ENCODE data around the gene PHAF1. TPM values are rescaled to one million over a fixed set of nuclear protein-coding genes. Genes with fewer than 3 reads are reported as not detected.

PHAF1 gene
- total and polyA plus RNA-seq, 2 of the 8 experiments (the other 6 are each of a cell fraction or from before 2014, with no cell fraction given), result 18.6 to 26.4 TPM

GRCh38 chr16:67169642-67170167 is 60.0 kb downstream of the PHAF1 start:
- Histone ChIP-seq H4K20me1 (replicated peaks in 1 of 2; ENCODE audit: control insufficient read depth in 1 of 2, insufficient read depth in 2 of 2, low read length in 2 of 2) (peaks cover 2 to 18% of the 10 kb centered on the region in 2 experiments), H3K4me2 (ENCODE audit: insufficient read depth in 1 of 2, low read depth in 2 of 2, low read length in 2 of 2) (peak overlapping the region; percentile 79 to 89), H3K4me1 (replicated peaks in 1 of 4; ENCODE audit: control insufficient read depth in 3 of 4, insufficient read depth in 4 of 4, low read length in 3 of 4) (peaks cover 0 to 43% (median 33%) of the 10 kb centered on the region in 4 experiments; a peak in 6 of 7 replicates), H3K9me3 (ENCODE audit: insufficient read depth in 2 of 2, low read depth in 1 of 2, low read length in 1 of 2) (no peaks in the 10 kb centered on the region), H3K36me3 (ENCODE audit: control insufficient read depth in 2 of 4, insufficient read depth in 4 of 4, low read length in 3 of 4) (peaks cover 0 to 1% (median 0%) of the 10 kb centered on the region in 4 experiments; a peak in 1 of 8 replicates), H2BK20ac (ENCODE audit: low read length) (no peak overlapping the region), H2AFZ (ENCODE audit: low read length) (no peak overlapping the region), H3K79me2 (ENCODE audit: control insufficient read depth in 1 of 2, insufficient read depth in 2 of 2, low read length in 2 of 2) (no peaks in the 10 kb centered on the region), H3K23ac (ENCODE audit: insufficient read length) (no peak overlapping the region), H3K14ac (ENCODE audit: insufficient read length) (no peak overlapping the region), H3K4me3 (ENCODE audit: extremely low read depth in 1 of 4, insufficient read depth in 2 of 4, low read depth in 3 of 4, low read length in 4 of 4) (peak overlapping the region; percentile 17 to 65 (median 50)), H2BK15ac (ENCODE audit: low read length) (peak overlapping the region; percentile 81; the same call in 1 of the 2 replicates), H3K27ac (ENCODE audit: low read depth, low read length) (no peak overlapping the region), H3K79me1 (ENCODE audit: low read depth, low read length) (peaks cover 2% of the 10 kb centered on the region; the same call in 1 of the 2 replicates), H3K23me2 (ENCODE audit: low read depth, low read length) (peaks cover 21% of the 10 kb centered on the region), H2BK5ac (ENCODE audit: low read depth, low read length) (no peak overlapping the region), H3K27me3 (replicated peaks in 1 of 4; ENCODE audit: control insufficient read depth in 3 of 4, extremely low read depth in 1 of 4, insufficient read depth in 3 of 4, low read length in 3 of 4) (peaks cover 77 to 97% (median 95%) of the 10 kb centered on the region in 4 experiments), H2BK12ac (ENCODE audit: low read depth, low read length) (0 out of 2 replicates have a peak overlapping the region, but pooled peaks have one; percentile 71), H2BK120ac (replicated peaks; ENCODE audit: low read depth, low read length) (no peak overlapping the region), H2AK5ac (ENCODE audit: low read depth, low read length) (no peak overlapping the region), H3K56ac (replicated peaks; ENCODE audit: insufficient read length, low read depth, low read length) (peak overlapping the region; percentile 34), H3K18ac (ENCODE audit: extremely low read depth, low read length) (peak overlapping the region; percentile 68), H4K5ac (ENCODE audit: insufficient read length, low read depth, low read length) (no peak overlapping the region), H3K4ac (replicated peaks; ENCODE audit: insufficient read length, low read depth, low read length) (no peak overlapping the region), H4K91ac (replicated peaks; ENCODE audit: insufficient read length, low read length) (no peak overlapping the region), H3K9ac (replicated peaks in 1 of 4; ENCODE audit: extremely low read depth in 1 of 4, low read depth in 3 of 4, low read length in 3 of 4) (no peak overlapping the region), H4K8ac (ENCODE audit: extremely low read depth, insufficient read depth, low read length) (peak overlapping the region; percentile 70; the same call in 1 of the 2 replicates)
- ChIA-PET POLR2A (ENCODE audit: partially characterized antibody) (interaction anchor here (0.7 to 2.7 kb wide), 6 partner anchors 9 to 793 kb away, joined by 3 to 11 read pairs (median 4); partner anchors contain the start of genes FBXL8 and TRADD), CTCF (ENCODE audit: partially characterized antibody) (interaction anchor here (0.7 to 19.3 kb wide), 27 partner anchors 8 to 257 kb away, joined by 3 to 291 read pairs (median 4); partner anchors contain the start of genes B3GNT9, CES3, ELMO3 and EXOC3L1)
- 1% methylated on average over 24 of the region's 24 CpGs; no CpG with 5 or more reads in 1 of the 2 experiments for WGBS, 2 experiments (ENCODE audit: extremely low coverage in 1 of 2, insufficient coverage in 1 of 2, insufficient read length in 1 of 2, insufficient replicate concordance in 2 of 2, low coverage in 1 of 2, low lambda C conversion rate in 2 of 2, missing lambda C conversion rate in 1 of 2)
- FAIRE-seq (no peak), DNase-seq (ENCODE audit: low read depth in 1 of 2, low spot score in 2 of 2) (peak in 1 of 2 experiments; percentile 95)
- TF ChIP-seq CTBP2 (IDR thresholded peaks at IDR 0.05; ENCODE audit: borderline replicate concordance, insufficient read depth, insufficient read length, low read length) (peak; percentile 62), YY1 (IDR thresholded peaks at IDR 0.05; ENCODE audit: low read depth, low read length) (peak; percentile 58; the same call in 1 of the 2 replicates), GABPA (IDR thresholded peaks at IDR 0.05; ENCODE audit: borderline replicate concordance, insufficient read depth, low read length) (peak; percentile 42; the same call in 1 of the 2 replicates), KDM1A (IDR thresholded peaks at IDR 0.05; ENCODE audit: borderline replicate concordance, low read length) (no peak), SIN3A (conservative IDR thresholded peaks at IDR 0.05 in 1 of 2, IDR thresholded peaks at IDR 0.05 in 1 of 2; ENCODE audit: low read depth in 1 of 2, low read length in 2 of 2) (0 out of 4 replicates have a peak, but pooled peaks have one; percentile 32 to 54), RBBP5 (IDR thresholded peaks at IDR 0.05; ENCODE audit: borderline replicate concordance, low read depth, low read length) (no peak), ZNF274 (IDR thresholded peaks at IDR 0.05; ENCODE audit: borderline replicate concordance, extremely low read depth, low read length) (no peak)
- TF ChIP-seq, protein P1, sequence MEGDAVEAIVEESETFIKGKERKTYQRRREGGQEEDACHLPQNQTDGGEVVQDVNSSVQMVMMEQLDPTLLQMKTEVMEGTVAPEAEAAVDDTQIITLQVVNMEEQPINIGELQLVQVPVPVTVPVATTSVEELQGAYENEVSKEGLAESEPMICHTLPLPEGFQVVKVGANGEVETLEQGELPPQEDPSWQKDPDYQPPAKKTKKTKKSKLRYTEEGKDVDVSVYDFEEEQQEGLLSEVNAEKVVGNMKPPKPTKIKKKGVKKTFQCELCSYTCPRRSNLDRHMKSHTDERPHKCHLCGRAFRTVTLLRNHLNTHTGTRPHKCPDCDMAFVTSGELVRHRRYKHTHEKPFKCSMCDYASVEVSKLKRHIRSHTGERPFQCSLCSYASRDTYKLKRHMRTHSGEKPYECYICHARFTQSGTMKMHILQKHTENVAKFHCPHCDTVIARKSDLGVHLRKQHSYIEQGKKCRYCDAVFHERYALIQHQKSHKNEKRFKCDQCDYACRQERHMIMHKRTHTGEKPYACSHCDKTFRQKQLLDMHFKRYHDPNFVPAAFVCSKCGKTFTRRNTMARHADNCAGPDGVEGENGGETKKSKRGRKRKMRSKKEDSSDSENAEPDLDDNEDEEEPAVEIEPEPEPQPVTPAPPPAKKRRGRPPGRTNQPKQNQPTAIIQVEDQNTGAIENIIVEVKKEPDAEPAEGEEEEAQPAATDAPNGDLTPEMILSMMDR (IDR thresholded peaks at IDR 0.05; ENCODE audit: control extremely low read depth in 1 of 3, insufficient read depth in 1 of 3, low read depth in 1 of 3, low read length in 3 of 3), result peak; percentile 76 to 87 (median 85)

Measured in H1 (cell line).